H1 (cell line): ENCODE data around the gene MEN1. TPM values are rescaled to one million over a fixed set of nuclear protein-coding genes. Genes with fewer than 3 reads are reported as not detected.
A peak's percentile ranks its signal among the peaks of the same experiment; 100 is the strongest.

Source experiments
- CTCF ChIA-PET: fragments of 300-600 bp; sonication (Branson Sonifier 250); formaldehyde crosslinking; loops from one replicate; lab custom pipeline; 2021; ENCODE audit not compliant: partially characterized antibody; lab: Charles Lee
- POLR2A ChIA-PET: fragments of 300-600 bp; sonication (Branson Sonifier 250); formaldehyde crosslinking; loops from one replicate; lab custom pipeline; 2021; ENCODE audit warnings: inconsistent platforms; ENCODE audit not compliant: partially characterized antibody; lab: Charles Lee
- DNase-seq, 2 experiments: peaks; one replicate each; pipeline versions ENCODE4 v3.0.0 to v3.0.0-alpha.2; 2010 to 2022; ENCODE audit warnings: low spot score in 2 of 2, low read depth in 1 of 2, mixed read lengths in 1 of 2
- FAIRE-seq: peaks from 2 replicates; lab custom pipeline; 2011; peaks lifted over from hg19 to GRCh38; lab: Jason Lieb, UNC
- H2AFZ ChIP-seq: 2 replicates; pipeline ENCODE4 v1.8.1; 2012; ENCODE audit warnings: low read length, inconsistent platforms
- H2AK5ac ChIP-seq: 2 replicates; pipeline ENCODE4 v1.6.1; 2013; ENCODE audit warnings: low read depth, low read length
- H2BK120ac ChIP-seq: replicated peaks from 2 replicates; pipeline ENCODE3; 2013; ENCODE audit warnings: low read depth, low read length, inconsistent platforms
- H2BK12ac ChIP-seq: 2 replicates; pipeline ENCODE4 v1.6.1; 2013; ENCODE audit warnings: low read depth, low read length
- H2BK15ac ChIP-seq: 2 replicates; pipeline ENCODE4 v1.6.1; 2013; ENCODE audit warnings: low read length
- H2BK20ac ChIP-seq: 2 replicates; pipeline ENCODE4 v1.6.1; 2013; ENCODE audit warnings: low read length
- H2BK5ac ChIP-seq: 2 replicates; pipeline ENCODE4 v1.6.1; 2013; ENCODE audit warnings: low read depth, low read length
- H3K14ac ChIP-seq: 2 replicates; pipeline ENCODE4 v1.6.1; 2013; ENCODE audit warnings: inconsistent platforms; ENCODE audit not compliant: insufficient read length
- H3K18ac ChIP-seq: 2 replicates; pipeline ENCODE4 v1.6.1; 2013; ENCODE audit warnings: low read length; ENCODE audit errors: extremely low read depth
- H3K23ac ChIP-seq: 2 replicates; pipeline ENCODE4 v1.6.1; 2013; ENCODE audit warnings: inconsistent platforms; ENCODE audit not compliant: insufficient read length
- H3K23me2 ChIP-seq: 2 replicates; pipeline ENCODE4 v1.6.1; 2013; ENCODE audit warnings: low read depth, low read length
- H3K27ac ChIP-seq: 2 replicates; pipeline ENCODE4 v1.6.1; 2011; ENCODE audit warnings: low read depth, low read length, inconsistent platforms
- H3K27me3 ChIP-seq, 4 experiments: replicated peaks in 1 of 4; 1 replicate in 1 of 4; 2 replicates in 3 of 4; pipeline versions ENCODE4 v1.6.1 to v1.8.1; 2011 to 2013; ENCODE audit warnings: low read length in 3 of 4, mild to moderate bottlenecking in 3 of 4, inconsistent platforms in 2 of 4, mixed read lengths in 2 of 4, moderate library complexity in 1 of 4; ENCODE audit not compliant: control insufficient read depth in 3 of 4, insufficient read depth in 3 of 4; ENCODE audit errors: extremely low read depth in 1 of 4
- H3K36me3 ChIP-seq, 4 experiments: 2 replicates each; pipeline versions ENCODE4 v1.6.1 to v1.8.1; 2011 to 2013; ENCODE audit warnings: mild to moderate bottlenecking in 4 of 4, low read length in 3 of 4, moderate library complexity in 2 of 4, control low read depth in 1 of 4, inconsistent platforms in 1 of 4; ENCODE audit not compliant: insufficient read depth in 4 of 4, control insufficient read depth in 2 of 4
- H3K4ac ChIP-seq: replicated peaks from 2 replicates; pipeline ENCODE3; 2013; ENCODE audit warnings: low read length, low read depth, mixed read lengths, inconsistent platforms; ENCODE audit not compliant: insufficient read length
- H3K4me1 ChIP-seq, 4 experiments: replicated peaks in 1 of 4; 1 replicate in 1 of 4; 2 replicates in 3 of 4; pipeline versions ENCODE4 v1.6.1 to v1.8.1; 2011 to 2013; ENCODE audit warnings: low read length in 3 of 4, inconsistent platforms in 2 of 4, mixed read lengths in 1 of 4; ENCODE audit not compliant: insufficient read depth in 4 of 4, control insufficient read depth in 3 of 4
- H3K4me2 ChIP-seq, 2 experiments: 2 replicates each; pipeline versions ENCODE4 v1.6.1 to v1.8.1; 2011 to 2013; ENCODE audit warnings: low read depth in 2 of 2, low read length in 2 of 2, control low read depth in 1 of 2, inconsistent platforms in 1 of 2, mild to moderate bottlenecking in 1 of 2; ENCODE audit not compliant: insufficient read depth in 1 of 2
- H3K4me3 ChIP-seq, 4 experiments: fragments of 200-600, 300-600 bp in 1 of 4; sonication (generic), shearing (Covaris generic), sonication (Bioruptor Twin) in 1 of 4; 2 replicates each; pipeline versions ENCODE4 v1.5.1 to v1.8.1; 2011 to 2016; ENCODE audit warnings: low read length in 4 of 4, low read depth in 3 of 4, control low read depth in 2 of 4, inconsistent platforms in 2 of 4, mild to moderate bottlenecking in 2 of 4, mixed read lengths in 1 of 4, moderate library complexity in 1 of 4; ENCODE audit not compliant: insufficient read depth in 2 of 4; ENCODE audit errors: extremely low read depth in 1 of 4
- H3K56ac ChIP-seq: replicated peaks from 2 replicates; pipeline ENCODE3; 2013; ENCODE audit warnings: low read depth, mild to moderate bottlenecking, mixed read lengths, low read length, inconsistent platforms; ENCODE audit not compliant: insufficient read length
- H3K79me1 ChIP-seq: 2 replicates; pipeline ENCODE4 v1.6.1; 2013; ENCODE audit warnings: low read depth, low read length, control low read depth
- H3K79me2 ChIP-seq, 2 experiments: 2 replicates each; pipeline versions ENCODE4 v1.6.1 to v1.8.1; 2012 to 2013; ENCODE audit warnings: low read length in 2 of 2, mild to moderate bottlenecking in 2 of 2, inconsistent platforms in 1 of 2; ENCODE audit not compliant: insufficient read depth in 2 of 2, control insufficient read depth in 1 of 2
- H3K9ac ChIP-seq, 4 experiments: replicated peaks in 1 of 4; 1 replicate in 1 of 4; 2 replicates in 3 of 4; pipeline versions ENCODE4 v1.6.1 to v1.8.1; 2011 to 2013; ENCODE audit warnings: low read depth in 3 of 4, low read length in 3 of 4, control low read depth in 2 of 4, mild to moderate bottlenecking in 2 of 4, moderate library complexity in 2 of 4, inconsistent platforms in 1 of 4; ENCODE audit errors: extremely low read depth in 1 of 4
- H3K9me3 ChIP-seq, 2 experiments: 2 replicates each; pipeline versions ENCODE4 v1.6.1 to v1.8.1; 2012 to 2013; ENCODE audit warnings: mild to moderate bottlenecking in 2 of 2, moderate library complexity in 2 of 2, control low read depth in 1 of 2, inconsistent platforms in 1 of 2, low read depth in 1 of 2, low read length in 1 of 2, mixed read lengths in 1 of 2; ENCODE audit not compliant: insufficient read depth in 2 of 2
- H4K20me1 ChIP-seq, 2 experiments: replicated peaks in 1 of 2; 2 replicates each; pipeline versions ENCODE3 to v1.8.1; 2011 to 2013; ENCODE audit warnings: inconsistent platforms in 2 of 2, low read length in 2 of 2, mild to moderate bottlenecking in 1 of 2; ENCODE audit not compliant: insufficient read depth in 2 of 2, control insufficient read depth in 1 of 2
- H4K5ac ChIP-seq: 2 replicates; pipeline ENCODE4 v1.6.1; 2013; ENCODE audit warnings: low read length, low read depth, mixed read lengths, inconsistent platforms; ENCODE audit not compliant: insufficient read length
- H4K8ac ChIP-seq: 2 replicates; pipeline ENCODE4 v1.8.0; 2013; ENCODE audit warnings: mild to moderate bottlenecking, moderate library complexity, low read length, inconsistent platforms; ENCODE audit not compliant: insufficient read depth; ENCODE audit errors: extremely low read depth
- H4K91ac ChIP-seq: replicated peaks from 2 replicates; pipeline ENCODE3; 2013; ENCODE audit warnings: low read length, mixed read lengths, inconsistent platforms; ENCODE audit not compliant: insufficient read length
- GABPA ChIP-seq: IDR thresholded peaks from 2 replicates; pipeline ENCODE4 v1.6.1; 2011; ENCODE audit warnings: mild to moderate bottlenecking, low read length, moderate library complexity, borderline replicate concordance; ENCODE audit not compliant: insufficient read depth
- JUND ChIP-seq: IDR thresholded peaks from 2 replicates; pipeline ENCODE4 v1.6.1; 2011; ENCODE audit warnings: mild to moderate bottlenecking, improper control_type of control experiment, low read length
- MAFK ChIP-seq: IDR thresholded peaks from 2 replicates; pipeline ENCODE4 v1.6.1; 2012; ENCODE audit warnings: low read depth, mild to moderate bottlenecking, improper control_type of control experiment, low read length
- PHF8 ChIP-seq: fragments of 200-600 bp; sonication (generic); conservative IDR thresholded peaks from 2 replicates; pipeline ENCODE4 v1.7.1; 2012; ENCODE audit warnings: low read depth, mild to moderate bottlenecking, inconsistent platforms, low read length, moderate library complexity
- SAP30 ChIP-seq: fragments of 300-600 bp; sonication (generic); IDR thresholded peaks from 2 replicates; pipeline ENCODE4 v1.7.1; 2012; ENCODE audit warnings: low read length, moderate library complexity, mild to moderate bottlenecking, inconsistent platforms; ENCODE audit not compliant: insufficient read depth, insufficient replicate concordance
- SIN3A ChIP-seq, 2 experiments: IDR thresholded peaks in 1 of 2; conservative IDR thresholded peaks in 1 of 2; 2 replicates each; pipeline ENCODE4 v1.6.1; 2011 to 2012; ENCODE audit warnings: low read length in 2 of 2, improper control_type of control experiment in 1 of 2, low read depth in 1 of 2, mild to moderate bottlenecking in 1 of 2
- SP2 ChIP-seq: IDR thresholded peaks from 2 replicates; pipeline ENCODE4 v1.6.1; 2012; ENCODE audit warnings: mild to moderate bottlenecking, low read length, inconsistent platforms
- WGBS, 2 experiments: shearing (Covaris generic) in 1 of 2; methylation state at CpG; one replicate each; pipeline versions ENCODE4 v1.1.6 to v1.1.7; 2013 to 2015; ENCODE audit warnings: low lambda C conversion rate in 2 of 2, mixed read lengths in 2 of 2, inconsistent platforms in 1 of 2, low coverage in 1 of 2, missing lambda C conversion rate in 1 of 2; ENCODE audit not compliant: insufficient replicate concordance in 2 of 2, insufficient coverage in 1 of 2, insufficient read length in 1 of 2; ENCODE audit errors: extremely low coverage in 1 of 2, missing lambda C conversion rate in 1 of 2; 5-methylcytosine and 5-hydroxymethylcytosine counted together
- polyA plus RNA-seq, 7 experiments: library from polyadenylated mRNA; depleted of rRNA in 3 of 7; stranded (reverse) in 5 of 7; unstranded in 2 of 7; fragments of >200 nt in 5 of 7; fragments of 200-250 nt in 2 of 7; gene quantifications; 1 replicate in 5 of 7; 2 replicates in 1 of 7; 4 replicates in 1 of 7; pipeline versions ENCODE4 v1.2.1 to v1.2.3, GENCODE V29; 2011 to 2013; ENCODE audit warnings: missing spikeins in 2 of 7, mixed read lengths in 2 of 7
- total RNA-seq: library from RNA; stranded (reverse); fragmentation: NEBNext Ultra II Directional; extraction: Animal tissue kit (Norgen Biotek cat#: 25700); gene quantifications from 2 replicates; pipeline ENCODE4 v1.2.1, GENCODE V29; 2021

MEN1 gene
- total and polyA plus RNA-seq, 2 of the 8 experiments (the other 6 are each of a cell fraction or from before 2014, with no cell fraction given): 47.2 to 56.3 TPM

DNA sequence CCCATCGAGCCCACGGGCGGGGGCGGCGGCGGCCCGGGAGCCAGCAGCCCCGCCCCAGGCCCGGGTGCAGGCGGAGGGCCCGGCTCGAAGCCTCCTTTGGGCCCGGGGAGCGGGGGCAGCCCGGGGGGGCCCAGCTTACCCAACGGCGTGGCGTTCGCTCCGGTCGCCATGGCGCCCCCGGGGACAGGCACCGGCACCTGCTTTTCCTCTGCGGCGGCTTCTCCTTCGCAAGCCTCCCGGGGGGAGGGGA, 32.2 kb downstream of the MEN1 start:
- no peak overlapping the region for H2AK5ac ChIP-seq
- H3K4ac ChIP-seq: peak overlapping the region; percentile 45
- peak overlapping the region; percentile 96; the same call in 1 of the 2 replicates for H4K8ac ChIP-seq
- H3K79me2 ChIP-seq: peaks cover 26 to 44% of the 10 kb centered on the region in 2 experiments
- peak overlapping the region; percentile 93 for H3K27ac ChIP-seq
- WGBS, 2 experiments: 1% methylated on average over 15 of the region's 28 CpGs; no CpG with 5 or more reads in 1 of the 2 experiments
- peaks cover 27 to 31% of the 10 kb centered on the region in 2 experiments for H4K20me1 ChIP-seq
- peak overlapping the region; percentile 62 to 93 (median 68) for H3K4me3 ChIP-seq
- H3K56ac ChIP-seq: peak overlapping the region; percentile 73
- ChIA-PET POLR2A (interaction anchor here (0.9 to 29.2 kb wide), 11 partner anchors 9 to 312 kb away, joined by 3 to 1087 read pairs (median 4); partner anchors contain the start of genes PPP2R5B, PYGM and RASGRP2), CTCF (interaction anchor here (0.9 to 1.6 kb wide), 7 partner anchors 9 to 110 kb away, joined by 3 to 6 read pairs (median 4); no protein-coding TSS in a partner anchor)
- no peak for TF ChIP-seq JUND
- TF ChIP-seq SP2: no peak
- TF ChIP-seq SIN3A (conservative IDR thresholded peaks at IDR 0.05 in 1 of 2, IDR thresholded peaks at IDR 0.05 in 1 of 2; ENCODE audit: low read depth in 1 of 2, low read length in 2 of 2): peak in 1 of 2 experiments; percentile 68; a peak in 1 of 4 replicates
- no peak for TF ChIP-seq SAP30
- no peak for TF ChIP-seq GABPA
- TF ChIP-seq MAFK: no peak
- TF ChIP-seq PHF8: peak; percentile 92
- H3K4me1 ChIP-seq: peaks cover 2 to 6% (median 5%) of the 10 kb centered on the region in 4 experiments; a peak in 5 of 7 replicates
- no peak overlapping the region for H4K91ac ChIP-seq
- no peak overlapping the region for H2BK20ac ChIP-seq
- H3K27me3 ChIP-seq: no peaks in the 10 kb centered on the region
- peaks cover 9% of the 10 kb centered on the region for H3K23me2 ChIP-seq
- peak overlapping the region; percentile 57 for H2BK5ac ChIP-seq
- no peak overlapping the region for H2AFZ ChIP-seq
- no peak overlapping the region for H3K23ac ChIP-seq
- no peak overlapping the region for H2BK12ac ChIP-seq
- no peak overlapping the region for H2BK15ac ChIP-seq
- peaks cover 33 to 40% (median 37%) of the 10 kb centered on the region in 4 experiments for H3K36me3 ChIP-seq
- H3K18ac ChIP-seq: no peak overlapping the region
- H2BK120ac ChIP-seq: no peak overlapping the region
- peaks cover 5% of the 10 kb centered on the region; the same call in 1 of the 2 replicates for H3K79me1 ChIP-seq
- DNase-seq (no peak), FAIRE-seq (no peak)
- H3K9me3 ChIP-seq: no peaks in the 10 kb centered on the region
- H4K5ac ChIP-seq: no peak overlapping the region
- no peak overlapping the region for H3K14ac ChIP-seq
- peak overlapping the region in 1 of 2 experiments; percentile 55; a peak in 2 of 4 replicates for H3K4me2 ChIP-seq
- peak overlapping the region; percentile 89 to 99 (median 93) for H3K9ac ChIP-seq
